ENCODE results near the gene ELF5. TPM values are rescaled to one million over a fixed set of nuclear protein-coding genes. Genes with fewer than 3 reads are reported as not detected.

ELF5 gene
- total and polyA plus RNA-seq, 2 of the 8 experiments (the other 6 are each of a cell fraction or from before 2014, with no cell fraction given) = not detected

DNA sequence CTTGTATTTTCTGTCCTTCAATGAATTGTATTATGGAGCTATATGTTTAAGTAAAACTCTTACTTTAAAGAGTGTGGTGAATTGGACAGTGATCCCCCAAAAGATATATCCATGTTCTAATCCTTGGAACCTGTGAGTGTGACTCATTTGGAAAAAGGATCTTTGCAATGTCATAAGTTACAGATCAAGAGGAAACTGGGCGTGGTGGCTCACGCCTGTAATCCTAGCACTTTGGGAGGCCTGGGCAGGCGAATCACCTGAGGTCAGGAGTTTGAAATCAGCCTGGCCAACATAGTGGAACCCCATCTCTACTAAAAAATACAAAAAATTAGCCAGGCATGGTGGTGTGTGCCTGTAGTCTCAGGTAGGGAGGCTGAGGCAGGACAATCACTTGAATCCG, 36.7 kb downstream of the ELF5 start:
- Histone ChIP-seq H3K9ac (replicated peaks in 1 of 4; ENCODE audit: extremely low read depth in 1 of 4, low read depth in 3 of 4, low read length in 3 of 4) (no peak overlapping the region), H4K8ac (ENCODE audit: extremely low read depth, insufficient read depth, low read length) (no peak overlapping the region), H4K5ac (ENCODE audit: insufficient read length, low read depth, low read length) (no peak overlapping the region), H3K36me3 (ENCODE audit: control insufficient read depth in 2 of 4, insufficient read depth in 4 of 4, low read length in 3 of 4) (no peaks in the 10 kb centered on the region; a peak in 1 of 8 replicates), H3K4me2 (ENCODE audit: insufficient read depth in 1 of 2, low read depth in 2 of 2, low read length in 2 of 2) (no peak overlapping the region), H3K14ac (ENCODE audit: insufficient read length) (no peak overlapping the region), H2AK5ac (ENCODE audit: low read depth, low read length) (no peak overlapping the region), H2AFZ (ENCODE audit: low read length) (no peak overlapping the region), H3K4me1 (replicated peaks in 1 of 4; ENCODE audit: control insufficient read depth in 3 of 4, insufficient read depth in 4 of 4, low read length in 3 of 4) (no peaks in the 10 kb centered on the region), H2BK20ac (ENCODE audit: low read length) (no peak overlapping the region), H3K4me3 (ENCODE audit: extremely low read depth in 1 of 4, insufficient read depth in 2 of 4, low read depth in 3 of 4, low read length in 4 of 4) (no peak overlapping the region), H3K27me3 (replicated peaks in 1 of 4; ENCODE audit: control insufficient read depth in 3 of 4, extremely low read depth in 1 of 4, insufficient read depth in 3 of 4, low read length in 3 of 4) (no peaks in the 10 kb centered on the region), H4K20me1 (replicated peaks in 1 of 2; ENCODE audit: control insufficient read depth in 1 of 2, insufficient read depth in 2 of 2, low read length in 2 of 2) (no peaks in the 10 kb centered on the region), H2BK12ac (ENCODE audit: low read depth, low read length) (no peak overlapping the region), H3K23ac (ENCODE audit: insufficient read length) (no peak overlapping the region), H4K91ac (replicated peaks; ENCODE audit: insufficient read length, low read length) (no peak overlapping the region), H2BK120ac (replicated peaks; ENCODE audit: low read depth, low read length) (no peak overlapping the region), H3K4ac (replicated peaks; ENCODE audit: insufficient read length, low read depth, low read length) (no peak overlapping the region), H3K79me2 (ENCODE audit: control insufficient read depth in 1 of 2, insufficient read depth in 2 of 2, low read length in 2 of 2) (no peaks in the 10 kb centered on the region), H2BK5ac (ENCODE audit: low read depth, low read length) (no peak overlapping the region), H3K23me2 (ENCODE audit: low read depth, low read length) (no peaks in the 10 kb centered on the region), H3K27ac (ENCODE audit: low read depth, low read length) (no peak overlapping the region), H2BK15ac (ENCODE audit: low read length) (no peak overlapping the region), H3K79me1 (ENCODE audit: low read depth, low read length) (no peaks in the 10 kb centered on the region), H3K56ac (replicated peaks; ENCODE audit: insufficient read length, low read depth, low read length) (no peak overlapping the region), H3K9me3 (ENCODE audit: insufficient read depth in 2 of 2, low read depth in 1 of 2, low read length in 1 of 2) (no peaks in the 10 kb centered on the region), H3K18ac (ENCODE audit: extremely low read depth, low read length) (no peak overlapping the region)
- ChIA-PET POLR2A (ENCODE audit: partially characterized antibody) (no interaction called here), CTCF (ENCODE audit: partially characterized antibody) (interaction anchor here (0.7 to 1.6 kb wide), 2 partner anchors 15 to 302 kb away, joined by 3 to 8 read pairs; no protein-coding TSS in a partner anchor)
- FAIRE-seq (no peak), DNase-seq (ENCODE audit: low read depth in 1 of 2, low spot score in 2 of 2) (no peak)
- WGBS, 2 experiments (ENCODE audit: extremely low coverage in 1 of 2, insufficient coverage in 1 of 2, insufficient read length in 1 of 2, insufficient replicate concordance in 2 of 2, low coverage in 1 of 2, low lambda C conversion rate in 2 of 2, missing lambda C conversion rate in 1 of 2) = 82% methylated on average over 4 of the region's 4 CpGs; no CpG with 5 or more reads in 1 of the 2 experiments
- TF ChIP-seq SRF (IDR thresholded peaks at IDR 0.05; ENCODE audit: low read depth, low read length) = no peak

Measured in H1 (cell line).